VCaP (cell line): ENCODE data around the gene HRG.

Source experiments
- H3K27ac ChIP-seq: fragments of 450-650 bp; 2 replicates; pipeline ENCODE4 v1.5.1; 2017
- TF ChIP-seq, protein P1 (sequence below): fragments of 450-650 bp; conservative IDR thresholded peaks from 2 replicates; pipeline ENCODE4 v1.5.1; 2017; ENCODE audit warnings: mild to moderate bottlenecking, moderate library complexity

Gene HRG

DNA sequence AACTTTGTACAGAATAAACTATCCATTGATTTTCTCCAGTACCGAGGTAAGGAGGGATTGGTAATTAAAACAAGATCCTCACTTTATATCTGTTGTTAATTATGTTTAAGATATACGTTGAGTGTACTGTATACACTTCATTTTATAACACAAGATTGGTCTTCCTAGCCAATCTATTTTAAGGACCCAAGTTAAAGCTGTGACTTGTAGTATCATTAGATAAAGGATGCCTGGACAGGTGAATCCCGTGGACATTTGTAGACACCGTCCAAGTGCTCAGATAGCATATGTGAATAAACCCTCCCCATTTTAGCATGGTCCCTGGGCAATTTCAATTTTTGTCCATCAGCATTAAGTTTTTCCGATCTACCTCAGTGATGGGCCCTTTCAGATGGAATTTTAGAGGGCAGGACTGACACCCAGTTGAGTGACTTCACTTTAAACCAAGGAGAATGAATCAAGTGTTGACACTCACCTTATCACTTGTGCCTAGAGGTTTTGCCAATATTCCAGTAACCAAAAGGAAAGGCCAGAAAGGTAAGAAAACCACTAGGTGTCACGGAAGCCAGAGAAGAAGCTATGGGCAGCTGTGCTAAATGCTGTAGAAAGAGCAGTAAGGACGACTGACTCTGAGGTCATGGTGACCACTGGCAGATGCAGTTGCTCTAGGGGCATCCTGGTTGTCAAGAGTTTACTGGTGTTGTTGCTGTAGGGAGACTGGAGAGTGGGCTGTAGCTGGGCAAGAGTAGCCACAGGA lies 43.7 kb upstream of the HRG start:
- no peak overlapping the region for H3K27ac ChIP-seq
- TF ChIP-seq, protein P1, sequence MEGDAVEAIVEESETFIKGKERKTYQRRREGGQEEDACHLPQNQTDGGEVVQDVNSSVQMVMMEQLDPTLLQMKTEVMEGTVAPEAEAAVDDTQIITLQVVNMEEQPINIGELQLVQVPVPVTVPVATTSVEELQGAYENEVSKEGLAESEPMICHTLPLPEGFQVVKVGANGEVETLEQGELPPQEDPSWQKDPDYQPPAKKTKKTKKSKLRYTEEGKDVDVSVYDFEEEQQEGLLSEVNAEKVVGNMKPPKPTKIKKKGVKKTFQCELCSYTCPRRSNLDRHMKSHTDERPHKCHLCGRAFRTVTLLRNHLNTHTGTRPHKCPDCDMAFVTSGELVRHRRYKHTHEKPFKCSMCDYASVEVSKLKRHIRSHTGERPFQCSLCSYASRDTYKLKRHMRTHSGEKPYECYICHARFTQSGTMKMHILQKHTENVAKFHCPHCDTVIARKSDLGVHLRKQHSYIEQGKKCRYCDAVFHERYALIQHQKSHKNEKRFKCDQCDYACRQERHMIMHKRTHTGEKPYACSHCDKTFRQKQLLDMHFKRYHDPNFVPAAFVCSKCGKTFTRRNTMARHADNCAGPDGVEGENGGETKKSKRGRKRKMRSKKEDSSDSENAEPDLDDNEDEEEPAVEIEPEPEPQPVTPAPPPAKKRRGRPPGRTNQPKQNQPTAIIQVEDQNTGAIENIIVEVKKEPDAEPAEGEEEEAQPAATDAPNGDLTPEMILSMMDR, result no peak

DNA sequence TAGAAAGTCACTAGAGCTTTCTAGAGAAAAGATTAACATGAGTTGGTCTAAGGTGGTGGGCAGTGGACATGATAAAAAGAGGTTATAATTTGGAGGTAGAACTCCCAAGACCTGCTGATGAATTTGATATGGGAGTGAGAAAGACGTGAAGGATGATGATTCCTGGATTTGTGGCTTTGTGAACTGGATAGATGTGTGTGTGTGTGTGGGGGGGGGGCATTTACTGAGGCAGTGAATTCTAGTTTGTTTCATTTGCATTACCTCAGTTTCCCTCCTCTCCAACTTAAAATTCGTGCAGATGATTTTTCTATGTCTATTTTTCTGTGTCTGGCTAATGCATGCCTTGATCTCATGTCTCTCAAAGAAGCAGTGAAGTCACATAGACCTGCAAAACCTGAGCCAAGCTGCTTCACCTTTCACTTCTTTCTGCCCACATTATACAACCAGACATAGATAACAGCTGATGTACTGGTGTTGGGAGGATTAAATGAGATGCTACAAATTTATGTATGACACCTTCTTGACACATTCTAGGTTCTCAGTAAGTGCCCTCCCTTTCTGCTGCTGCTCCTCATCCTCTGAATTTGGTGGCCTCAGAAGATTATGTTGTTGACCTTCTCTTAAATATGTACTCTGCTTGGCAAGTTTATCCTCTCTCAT lies 43.0 kb upstream of the HRG start:
- no peak overlapping the region for H3K27ac ChIP-seq
- TF ChIP-seq, protein P1, result no peak

DNA sequence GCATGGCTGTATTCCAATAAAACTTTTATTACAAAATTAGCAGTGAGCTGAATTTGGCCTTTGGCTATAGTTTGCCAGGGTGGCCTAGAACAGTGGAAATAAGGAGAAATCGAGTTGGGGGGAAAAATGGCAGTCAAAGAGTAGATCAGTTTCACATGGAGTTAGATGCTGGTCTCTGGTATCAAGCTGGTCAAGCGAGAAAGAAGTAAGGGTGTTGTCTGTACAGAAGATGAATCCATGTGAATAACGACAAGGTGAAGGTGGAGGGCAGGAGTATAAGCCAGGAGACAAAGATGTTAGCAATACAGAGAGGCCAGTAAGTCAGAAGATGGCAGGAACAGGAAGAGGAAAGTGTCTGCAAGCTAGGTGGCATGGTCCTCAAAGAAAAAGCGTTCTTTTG lies 41.2 kb upstream of the HRG start:
- no peak overlapping the region for H3K27ac ChIP-seq
- TF ChIP-seq, protein P1, result no peak

DNA sequence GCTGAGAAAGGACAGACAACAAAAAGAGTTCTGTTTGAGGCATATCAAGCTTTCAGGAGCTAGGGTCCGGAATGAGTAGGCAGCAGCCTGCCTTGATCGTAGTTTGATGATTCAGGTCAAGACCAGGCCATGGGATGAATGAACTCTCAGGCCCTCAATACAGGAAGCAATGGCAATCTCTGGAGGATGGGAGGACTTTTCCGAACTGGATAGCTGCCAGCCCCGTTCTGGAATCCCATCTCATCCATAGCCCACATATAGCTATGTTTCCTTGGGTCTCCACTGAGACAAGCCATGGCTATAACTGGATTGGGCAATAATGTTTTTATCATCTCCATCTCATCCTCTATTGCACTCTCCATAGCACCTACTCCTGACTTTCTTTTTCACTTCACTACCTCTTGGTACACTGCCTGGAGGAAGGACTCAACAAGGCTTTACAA lies 40.2 kb upstream of the HRG start:
- no peak overlapping the region for H3K27ac ChIP-seq
- TF ChIP-seq, protein P1, result no peak

DNA sequence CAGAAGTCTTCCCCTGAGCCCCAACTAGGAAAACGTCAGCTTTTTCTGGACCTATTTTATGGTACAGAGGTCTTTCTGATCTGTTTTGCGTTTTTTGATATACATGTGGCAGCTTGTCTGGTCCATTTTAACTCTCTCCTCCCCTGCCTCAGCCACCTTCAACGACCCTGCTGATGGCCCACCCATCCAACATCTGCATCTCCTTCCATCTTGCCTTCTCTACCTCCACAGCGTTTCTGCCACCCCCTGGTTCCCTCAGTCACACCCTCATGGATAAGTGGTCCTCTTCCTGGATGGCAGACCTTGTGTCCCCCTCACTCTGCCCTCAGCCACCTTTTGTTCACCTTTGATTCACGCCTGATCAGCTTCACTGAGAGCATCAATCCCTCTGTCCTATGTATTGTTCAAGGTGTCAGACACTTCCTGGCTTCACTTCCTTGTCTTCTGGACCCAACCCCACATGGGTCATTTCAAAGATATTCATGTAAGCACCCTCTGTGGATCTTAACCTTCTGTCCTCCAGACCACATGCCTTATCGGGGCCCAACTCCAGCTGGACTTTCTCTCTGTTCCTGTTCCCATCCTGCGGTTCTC lies 39.5 kb upstream of the HRG start:
- TF ChIP-seq, protein P1, result no peak
- no peak overlapping the region for H3K27ac ChIP-seq

DNA sequence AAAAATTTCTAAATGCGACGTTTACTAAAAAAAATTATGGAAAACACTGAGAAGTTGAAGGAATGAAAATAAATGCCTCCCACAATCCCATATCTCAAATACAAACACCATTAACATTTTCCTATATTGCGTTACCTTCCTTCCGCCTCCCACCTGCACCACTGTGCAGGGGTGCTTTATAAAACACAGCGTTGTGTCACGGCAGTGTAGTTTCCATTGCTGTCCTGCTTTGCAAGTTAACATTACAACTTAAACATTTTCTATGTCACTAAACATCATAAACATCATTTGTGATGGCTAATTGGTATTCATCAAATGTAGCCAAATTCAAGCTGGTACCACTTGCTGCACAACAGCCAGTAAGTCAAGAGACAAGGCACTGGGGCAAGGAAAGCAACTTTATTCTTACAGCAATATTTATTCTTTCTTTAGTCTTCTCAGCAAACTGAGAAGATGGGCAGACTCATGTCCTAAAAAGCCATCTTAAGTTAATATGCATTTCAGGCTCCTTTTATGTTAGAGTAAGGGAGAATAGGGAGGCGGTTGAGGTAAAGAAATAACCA lies 37.9 kb upstream of the HRG start:
- TF ChIP-seq, protein P1, result no peak

DNA sequence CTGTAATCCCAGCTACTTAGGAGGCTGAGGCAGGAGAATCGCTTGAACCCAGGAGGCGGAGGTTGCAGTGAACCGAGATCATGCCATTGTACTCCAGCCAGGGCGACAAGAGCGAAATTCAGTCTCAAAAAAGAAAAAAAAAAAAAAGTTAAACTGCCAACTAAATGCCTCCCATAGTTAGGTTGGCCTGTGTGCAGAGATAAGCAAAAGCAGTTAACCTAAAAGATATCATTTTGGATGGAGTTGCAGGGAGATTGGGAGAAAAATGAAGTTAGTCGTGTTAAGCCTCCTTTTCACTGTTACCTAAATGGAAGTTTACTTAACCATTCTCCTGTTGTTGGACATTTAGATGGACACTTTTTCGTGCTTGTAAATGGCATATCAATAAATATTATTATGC lies 37.1 kb upstream of the HRG start:
- H3K27ac ChIP-seq, result no peak overlapping the region
- TF ChIP-seq, protein P1, result no peak

More for the DNA sequence above, 37.9 kb upstream of the HRG start:
- H3K27ac ChIP-seq, result no peak overlapping the region
